SK-N-MC (cell line): Measurements from ENCODE around the gene CLEC17A.
A peak's percentile ranks its signal among the peaks of the same experiment; 100 is the strongest.

Experiments used
- EZH2 ChIP-seq: fragments of 200-600 bp; sonication (generic); IDR thresholded peaks from one replicate; pipeline ENCODE4 v1.6.1; 2017; ENCODE audit warnings: antibody characterized with exemption
- POLR2AphosphoS5 ChIP-seq: IDR thresholded peaks from 2 replicates; pipeline ENCODE4 v1.6.1; 2012; ENCODE audit warnings: mild to moderate bottlenecking, low read depth, low read length, borderline replicate concordance

GRCh38 chr19:14542711-14543328, 40.1 kb upstream of the CLEC17A start:
- no peak for TF ChIP-seq EZH2
- peak; percentile 59; the same call in 1 of the 2 replicates for TF ChIP-seq POLR2AphosphoS5
